ENCODE measurements around the gene MRPL10.

Gene MRPL10

DNA sequence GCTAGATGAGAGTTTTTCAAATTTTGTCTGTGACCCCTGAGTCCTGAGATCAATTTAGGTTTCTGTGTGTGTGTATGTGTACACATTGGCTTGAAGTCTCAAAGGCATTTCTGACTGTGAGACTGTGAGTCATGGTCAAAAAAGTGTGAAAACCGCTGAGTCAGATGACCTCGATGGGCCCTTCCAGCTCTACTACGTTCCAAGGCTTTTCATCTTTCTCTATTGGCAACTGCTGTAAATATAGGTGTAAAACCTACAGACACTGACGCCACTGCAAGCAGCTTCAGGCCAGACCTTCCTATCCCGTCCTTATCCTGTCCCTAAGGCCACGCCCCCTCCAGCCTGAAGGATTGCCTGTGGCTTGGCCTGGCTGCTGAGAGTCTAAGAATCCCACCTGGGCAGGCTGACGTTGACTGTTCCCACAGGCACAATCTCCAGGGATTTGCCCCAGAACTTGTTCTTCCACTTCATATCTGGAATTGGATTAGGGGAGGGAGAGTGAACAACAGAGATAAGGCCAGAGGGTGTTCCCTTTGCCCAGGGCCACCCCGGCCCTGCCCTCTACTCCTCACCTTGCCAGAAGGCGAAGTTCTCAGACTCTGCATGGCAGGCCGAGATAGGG lies 21.0 kb downstream of the MRPL10 start:
- no peak overlapping the region for H2BK12ac ChIP-seq (ENCODE audit: low read length in 2 of 2)
- H3K23ac ChIP-seq (ENCODE audit: low read length in 2 of 2): no peak overlapping the region
- peaks cover 20% of the 10 kb centered on the region for H3K4me1 ChIP-seq (ENCODE audit: control insufficient read depth, insufficient read depth, low read depth, low read length)
- H2AFZ ChIP-seq (ENCODE audit: low read depth, low read length): no peak overlapping the region
- no peak overlapping the region for H3K14ac ChIP-seq (ENCODE audit: low read length in 2 of 2)
- H4K91ac ChIP-seq (ENCODE audit: low read length): no peak overlapping the region
- H3K27ac ChIP-seq (ENCODE audit: low read length, poor library complexity, severe bottlenecking): peak overlapping the region; percentile 54
- peaks cover 0 to 38% of the 10 kb centered on the region in 2 experiments for H3K27me3 ChIP-seq (ENCODE audit: control insufficient read depth in 1 of 2, insufficient read depth in 1 of 2, low read length in 2 of 2)
- no peak overlapping the region for H3K18ac ChIP-seq (ENCODE audit: low read depth in 1 of 2, low read length in 2 of 2)
- peaks cover 29 to 72% of the 10 kb centered on the region in 2 experiments for H3K36me3 ChIP-seq (ENCODE audit: control insufficient read depth in 1 of 2, insufficient read depth in 2 of 2, low read depth in 1 of 2, low read length in 2 of 2)
- WGBS: 38% methylated on average over 10 of the region's 10 CpGs
- H4K8ac ChIP-seq (ENCODE audit: low read length): no peak overlapping the region
- no peaks in the 10 kb centered on the region for H3K9me3 ChIP-seq (ENCODE audit: control insufficient read depth, low read length)
- peak overlapping the region; percentile 12 for H3K9ac ChIP-seq (ENCODE audit: low read length)
- no peak overlapping the region for H2BK120ac ChIP-seq (ENCODE audit: low read depth, low read length)
- no peak overlapping the region for H2BK15ac ChIP-seq (ENCODE audit: low read depth, poor library complexity, severe bottlenecking)
- peak; percentile 96 for DNase-seq
- no peak overlapping the region for H3K4ac ChIP-seq (ENCODE audit: low read depth in 1 of 2, low read length in 2 of 2)
- H3K4me3 ChIP-seq (ENCODE audit: insufficient read depth in 1 of 2, low read depth in 1 of 2, low read length in 2 of 2): no peak overlapping the region
- H3K79me1 ChIP-seq (replicated peaks; ENCODE audit: low read length, poor library complexity, severe bottlenecking): no peaks in the 10 kb centered on the region
- no peak overlapping the region for H2BK5ac ChIP-seq (ENCODE audit: low read depth, low read length, poor library complexity, severe bottlenecking)
- no peak overlapping the region for H3K4me2 ChIP-seq (ENCODE audit: low read length, poor library complexity, severe bottlenecking)
- no peak overlapping the region for H2AK5ac ChIP-seq (ENCODE audit: low read length, severe bottlenecking)

DNA sequence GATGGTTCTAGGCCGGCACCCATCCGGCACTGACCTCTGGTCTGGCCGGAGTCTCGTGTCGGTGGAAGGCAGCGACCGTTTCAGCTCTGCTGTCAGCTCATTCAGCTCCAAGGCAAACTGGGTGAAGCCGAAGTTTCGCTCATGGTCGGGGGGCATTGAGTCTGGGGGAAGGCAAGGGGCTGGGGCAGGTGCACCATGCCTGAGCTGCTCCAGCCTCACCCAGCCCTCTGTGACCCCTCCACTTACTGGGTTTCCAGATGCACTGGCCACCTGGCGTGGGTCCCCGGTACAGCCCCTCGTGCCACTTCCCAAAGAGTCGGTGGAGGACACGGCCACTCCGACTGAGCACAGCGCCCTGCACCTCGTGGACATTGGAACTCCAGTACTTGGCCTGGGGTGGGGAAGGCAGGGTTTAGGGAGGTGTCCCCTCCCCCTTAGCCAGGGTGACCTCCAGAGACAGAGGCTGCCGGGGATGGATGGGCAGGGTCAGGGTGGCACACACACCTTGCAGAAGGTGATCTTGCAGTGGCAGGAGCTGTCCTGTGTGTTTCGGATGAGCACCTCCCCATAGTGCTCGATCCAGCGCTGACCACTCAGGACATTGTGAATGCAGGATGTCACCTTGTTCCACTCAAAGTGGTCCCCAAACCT lies 22.4 kb downstream of the MRPL10 start:
- Histone ChIP-seq H3K36me3 (ENCODE audit: control insufficient read depth in 1 of 2, insufficient read depth in 2 of 2, low read depth in 1 of 2, low read length in 2 of 2) (peaks cover 29 to 58% of the 10 kb centered on the region in 2 experiments), H3K18ac (ENCODE audit: low read depth in 1 of 2, low read length in 2 of 2) (no peak overlapping the region), H2AK5ac (ENCODE audit: low read length, severe bottlenecking) (no peak overlapping the region), H4K8ac (ENCODE audit: low read length) (no peak overlapping the region), H3K27me3 (ENCODE audit: control insufficient read depth in 1 of 2, insufficient read depth in 1 of 2, low read length in 2 of 2) (peaks cover 7 to 48% of the 10 kb centered on the region in 2 experiments), H3K4me1 (ENCODE audit: control insufficient read depth, insufficient read depth, low read depth, low read length) (peaks cover 20% of the 10 kb centered on the region), H2BK5ac (ENCODE audit: low read depth, low read length, poor library complexity, severe bottlenecking) (no peak overlapping the region), H2AFZ (ENCODE audit: low read depth, low read length) (no peak overlapping the region), H3K4me3 (ENCODE audit: insufficient read depth in 1 of 2, low read depth in 1 of 2, low read length in 2 of 2) (no peak overlapping the region), H3K4ac (ENCODE audit: low read depth in 1 of 2, low read length in 2 of 2) (no peak overlapping the region), H2BK12ac (ENCODE audit: low read length in 2 of 2) (no peak overlapping the region), H3K14ac (ENCODE audit: low read length in 2 of 2) (no peak overlapping the region), H3K79me1 (replicated peaks; ENCODE audit: low read length, poor library complexity, severe bottlenecking) (no peaks in the 10 kb centered on the region), H3K4me2 (ENCODE audit: low read length, poor library complexity, severe bottlenecking) (no peak overlapping the region), H3K9ac (ENCODE audit: low read length) (no peak overlapping the region), H2BK15ac (ENCODE audit: low read depth, poor library complexity, severe bottlenecking) (no peak overlapping the region), H2BK120ac (ENCODE audit: low read depth, low read length) (no peak overlapping the region), H3K9me3 (ENCODE audit: control insufficient read depth, low read length) (no peaks in the 10 kb centered on the region), H4K91ac (ENCODE audit: low read length) (no peak overlapping the region), H3K27ac (ENCODE audit: low read length, poor library complexity, severe bottlenecking) (peak overlapping the region; percentile 0), H3K23ac (ENCODE audit: low read length in 2 of 2) (no peak overlapping the region)
- WGBS: 95% methylated on average over 17 of the region's 22 CpGs
- no peak for DNase-seq

DNA sequence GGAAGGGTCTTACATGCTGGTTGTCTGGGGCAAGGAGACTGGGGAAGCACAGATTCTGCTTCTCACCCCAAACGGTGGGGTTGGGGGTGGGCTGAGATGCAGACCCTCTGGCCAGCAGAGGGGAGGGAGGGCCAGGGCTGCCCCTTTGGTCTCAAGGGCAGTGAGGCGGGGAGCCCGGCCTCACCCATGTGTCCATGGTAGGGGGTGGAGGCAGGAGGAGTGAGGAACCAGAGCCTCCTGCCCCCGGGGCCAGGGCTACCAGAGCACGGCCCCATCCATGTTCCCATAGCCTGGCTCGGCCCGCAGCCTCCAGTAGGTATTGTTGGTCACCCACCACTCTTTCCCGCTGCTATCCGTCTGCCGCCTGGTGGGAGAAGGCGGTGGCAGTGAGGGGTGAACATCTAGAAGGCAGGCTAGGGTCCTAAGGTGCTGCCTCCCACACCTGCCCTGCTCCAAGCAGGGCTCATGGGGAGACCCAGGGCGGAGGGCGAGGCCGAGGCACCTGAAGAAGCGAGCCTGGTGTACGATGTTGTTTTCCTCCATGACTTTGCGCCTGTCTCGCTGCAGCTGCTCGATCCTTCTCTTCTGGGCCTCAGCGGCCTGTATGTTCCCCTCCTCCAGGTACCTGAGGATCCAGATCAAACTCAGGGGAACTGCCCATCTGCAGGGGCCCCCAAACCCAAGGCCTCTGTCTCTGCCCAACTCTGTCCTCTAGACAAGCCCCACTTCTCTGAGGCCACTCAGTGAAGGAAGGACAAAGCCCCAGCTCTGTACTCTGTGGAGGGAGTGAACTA lies 23.1 kb downstream of the MRPL10 start:
- Histone ChIP-seq H4K8ac (ENCODE audit: low read length) (no peak overlapping the region), H3K14ac (ENCODE audit: low read length in 2 of 2) (no peak overlapping the region), H2BK5ac (ENCODE audit: low read depth, low read length, poor library complexity, severe bottlenecking) (no peak overlapping the region), H3K23ac (ENCODE audit: low read length in 2 of 2) (no peak overlapping the region), H3K4me2 (ENCODE audit: low read length, poor library complexity, severe bottlenecking) (no peak overlapping the region), H2AK5ac (ENCODE audit: low read length, severe bottlenecking) (no peak overlapping the region), H2AFZ (ENCODE audit: low read depth, low read length) (no peak overlapping the region), H3K9ac (ENCODE audit: low read length) (no peak overlapping the region), H3K4ac (ENCODE audit: low read depth in 1 of 2, low read length in 2 of 2) (no peak overlapping the region), H3K4me3 (ENCODE audit: insufficient read depth in 1 of 2, low read depth in 1 of 2, low read length in 2 of 2) (no peak overlapping the region), H3K27ac (ENCODE audit: low read length, poor library complexity, severe bottlenecking) (no peak overlapping the region), H3K79me1 (replicated peaks; ENCODE audit: low read length, poor library complexity, severe bottlenecking) (no peaks in the 10 kb centered on the region), H3K36me3 (ENCODE audit: control insufficient read depth in 1 of 2, insufficient read depth in 2 of 2, low read depth in 1 of 2, low read length in 2 of 2) (peaks cover 29 to 51% of the 10 kb centered on the region in 2 experiments), H2BK120ac (ENCODE audit: low read depth, low read length) (no peak overlapping the region), H3K27me3 (ENCODE audit: control insufficient read depth in 1 of 2, insufficient read depth in 1 of 2, low read length in 2 of 2) (peaks cover 15 to 53% of the 10 kb centered on the region in 2 experiments), H2BK12ac (ENCODE audit: low read length in 2 of 2) (no peak overlapping the region), H2BK15ac (ENCODE audit: low read depth, poor library complexity, severe bottlenecking) (no peak overlapping the region), H4K91ac (ENCODE audit: low read length) (no peak overlapping the region), H3K9me3 (ENCODE audit: control insufficient read depth, low read length) (no peaks in the 10 kb centered on the region), H3K4me1 (ENCODE audit: control insufficient read depth, insufficient read depth, low read depth, low read length) (peaks cover 20% of the 10 kb centered on the region), H3K18ac (ENCODE audit: low read depth in 1 of 2, low read length in 2 of 2) (no peak overlapping the region)
- no peak for DNase-seq
- WGBS: 91% methylated on average over 20 of the region's 20 CpGs

DNA sequence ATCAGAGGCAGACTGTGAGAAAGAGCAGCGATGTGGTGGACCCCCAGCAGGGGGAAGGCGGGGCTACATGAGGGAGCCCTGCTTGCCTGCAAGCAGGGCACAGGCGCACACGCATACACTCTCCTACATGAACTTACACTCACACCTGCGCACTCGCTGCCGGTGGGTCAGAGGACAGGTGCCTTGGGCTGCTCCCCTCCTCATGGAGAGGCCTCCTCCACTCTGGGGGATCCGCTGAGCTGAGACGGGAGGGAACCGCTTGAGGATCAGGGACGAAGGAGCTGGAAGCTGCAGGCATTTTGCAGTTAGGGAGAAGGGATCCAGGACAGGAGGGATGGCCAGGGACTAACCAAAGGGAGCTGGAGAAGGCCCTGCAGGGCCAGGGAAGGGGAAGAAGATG lies 23.9 kb downstream of the MRPL10 start:
- Histone ChIP-seq H3K4ac (ENCODE audit: low read depth in 1 of 2, low read length in 2 of 2) (no peak overlapping the region), H3K23ac (ENCODE audit: low read length in 2 of 2) (no peak overlapping the region), H3K18ac (ENCODE audit: low read depth in 1 of 2, low read length in 2 of 2) (no peak overlapping the region), H3K9me3 (ENCODE audit: control insufficient read depth, low read length) (no peaks in the 10 kb centered on the region), H3K4me1 (ENCODE audit: control insufficient read depth, insufficient read depth, low read depth, low read length) (peaks cover 20% of the 10 kb centered on the region), H3K4me2 (ENCODE audit: low read length, poor library complexity, severe bottlenecking) (no peak overlapping the region), H4K91ac (ENCODE audit: low read length) (no peak overlapping the region), H2BK15ac (ENCODE audit: low read depth, poor library complexity, severe bottlenecking) (no peak overlapping the region), H3K79me1 (replicated peaks; ENCODE audit: low read length, poor library complexity, severe bottlenecking) (no peaks in the 10 kb centered on the region), H2BK12ac (ENCODE audit: low read length in 2 of 2) (no peak overlapping the region), H3K27me3 (ENCODE audit: control insufficient read depth in 1 of 2, insufficient read depth in 1 of 2, low read length in 2 of 2) (peaks cover 19 to 56% of the 10 kb centered on the region in 2 experiments), H2BK120ac (ENCODE audit: low read depth, low read length) (no peak overlapping the region), H2AFZ (ENCODE audit: low read depth, low read length) (no peak overlapping the region), H3K27ac (ENCODE audit: low read length, poor library complexity, severe bottlenecking) (no peak overlapping the region), H3K9ac (ENCODE audit: low read length) (no peak overlapping the region), H2BK5ac (ENCODE audit: low read depth, low read length, poor library complexity, severe bottlenecking) (no peak overlapping the region), H2AK5ac (ENCODE audit: low read length, severe bottlenecking) (no peak overlapping the region), H3K36me3 (ENCODE audit: control insufficient read depth in 1 of 2, insufficient read depth in 2 of 2, low read depth in 1 of 2, low read length in 2 of 2) (peaks cover 29 to 43% of the 10 kb centered on the region in 2 experiments), H4K8ac (ENCODE audit: low read length) (no peak overlapping the region), H3K14ac (ENCODE audit: low read length in 2 of 2) (no peak overlapping the region), H3K4me3 (ENCODE audit: insufficient read depth in 1 of 2, low read depth in 1 of 2, low read length in 2 of 2) (no peak overlapping the region)
- DNase-seq: no peak
- WGBS: 96% methylated on average over 8 of the region's 11 CpGs

Measured in mesenchymal stem cell (in vitro differentiated cells and primary cell).